Activated T-helper 1 cell treated with anti-CD3 and anti-CD28 coated beads, Interleukin-12 subunit alpha, Interleukin-12 subunit beta, Interleukin-2, Interleukin-4 antibody, amounts not matched to agents 30 ng/mL and 10 ng/mL and 1 ng/mL, durations not matched to agents 14 hours and 24 hours and 36 hours (primary cell): Measurements from ENCODE around the gene KRTAP5-4. TPM values are rescaled to one million over a fixed set of nuclear protein-coding genes. Genes with fewer than 3 reads are reported as not detected.
A peak's percentile ranks its signal among the peaks of the same experiment; 100 is the strongest.
"Not testable (repeated sequence)": the region's sequence is repeated elsewhere in the genome, so short reads cannot be mapped to it uniquely, and the experiment has no call there.

Experiments used
- DNase-seq: peaks from one replicate; pipeline ENCODE4 v3.0.0; 2021; ENCODE audit warnings: low spot score
- H3K27ac Mint-ChIP-seq: one replicate; pipeline ENCODE4 v1.8.0; 2021; ENCODE audit warnings: mild to moderate bottlenecking, mixed read lengths
- H3K27me3 Mint-ChIP-seq: one replicate; pipeline ENCODE4 v1.8.0; 2022; ENCODE audit warnings: mild to moderate bottlenecking, moderate library complexity, mixed read lengths; ENCODE audit not compliant: insufficient read depth
- H3K36me3 Mint-ChIP-seq: one replicate; pipeline ENCODE4 v1.8.0; 2021; ENCODE audit warnings: low read depth, mixed read lengths
- H3K4me1 Mint-ChIP-seq: one replicate; pipeline ENCODE4 v1.8.0; 2021; ENCODE audit warnings: low read depth, mixed read lengths
- H3K4me3 Mint-ChIP-seq: one replicate; pipeline ENCODE4 v1.8.0; 2021; ENCODE audit warnings: mild to moderate bottlenecking, moderate library complexity, mixed read lengths
- H3K9me3 Mint-ChIP-seq: one replicate; pipeline ENCODE4 v1.8.0; 2021; ENCODE audit warnings: mixed read lengths
- intact Hi-C: fragments of 100-400 bp; cut with micrococcal nuclease; formaldehyde crosslinking; loops from one replicate; pipeline ENCODE4 v1.15.1; 2024
- total RNA-seq: library from RNA; stranded (reverse); gene quantifications from 2 replicates; pipeline ENCODE4 v1.2.3, GENCODE V29; 2022

Gene KRTAP5-4
- total RNA-seq, 1 donor from 2014 or later, result not detected

DNA sequence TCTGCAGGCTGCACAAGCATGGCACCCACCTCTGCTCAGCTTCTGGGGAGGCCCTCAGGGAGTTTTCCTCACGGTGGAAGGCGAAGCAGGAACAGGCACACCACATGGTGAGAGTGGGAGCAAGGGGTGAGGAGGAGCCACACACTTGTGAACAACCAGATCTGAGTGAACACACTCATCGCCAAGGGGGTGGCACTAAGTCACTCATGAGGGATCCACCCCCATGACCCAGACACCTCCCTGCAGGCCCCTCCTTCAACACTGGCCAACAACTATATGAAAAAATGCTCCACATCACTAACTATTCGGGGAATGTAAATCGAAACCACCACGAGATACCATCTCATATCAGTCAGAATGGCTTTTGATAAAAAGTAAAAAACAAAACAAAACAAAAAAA, 23.1 kb downstream of the KRTAP5-4 start:
- intact Hi-C loops, result no loop called here
- no peak for DNase-seq
- Mint-ChIP-seq H3K27me3 (peaks cover 45% of the 10 kb centered on the region), H3K9me3 (no peaks in the 10 kb centered on the region), H3K36me3 (no peaks in the 10 kb centered on the region), H3K4me1 (no peaks in the 10 kb centered on the region), H3K4me3 (no peak overlapping the region), H3K27ac (no peak overlapping the region)

DNA sequence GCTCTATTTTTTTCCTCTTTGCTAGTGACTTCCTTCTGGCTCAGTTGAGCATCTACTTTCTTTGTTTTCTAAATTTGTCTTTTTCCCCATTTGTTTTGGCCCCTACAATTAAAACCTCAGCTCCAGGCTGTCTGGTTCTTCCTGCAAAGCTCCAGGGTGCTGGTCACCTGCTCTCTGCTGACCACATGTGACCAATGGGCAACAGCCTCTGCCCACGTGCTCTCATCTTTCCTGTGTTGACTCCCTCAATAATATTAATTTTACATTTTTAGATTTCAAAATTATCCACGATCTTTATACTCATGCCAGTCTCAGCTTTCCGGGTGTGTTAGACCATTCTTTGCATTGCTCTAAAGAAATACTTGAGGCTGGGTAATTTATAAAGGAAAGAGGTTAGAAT, 23.5 kb downstream of the KRTAP5-4 start:
- H3K9me3 Mint-ChIP-seq, H3K4me3 Mint-ChIP-seq, H3K36me3 Mint-ChIP-seq, H3K4me1 Mint-ChIP-seq, intact Hi-C loops, H3K27ac Mint-ChIP-seq, DNase-seq: not testable (repeated sequence)
- H3K27me3 Mint-ChIP-seq, result peaks cover 46% of the 10 kb centered on the region

DNA sequence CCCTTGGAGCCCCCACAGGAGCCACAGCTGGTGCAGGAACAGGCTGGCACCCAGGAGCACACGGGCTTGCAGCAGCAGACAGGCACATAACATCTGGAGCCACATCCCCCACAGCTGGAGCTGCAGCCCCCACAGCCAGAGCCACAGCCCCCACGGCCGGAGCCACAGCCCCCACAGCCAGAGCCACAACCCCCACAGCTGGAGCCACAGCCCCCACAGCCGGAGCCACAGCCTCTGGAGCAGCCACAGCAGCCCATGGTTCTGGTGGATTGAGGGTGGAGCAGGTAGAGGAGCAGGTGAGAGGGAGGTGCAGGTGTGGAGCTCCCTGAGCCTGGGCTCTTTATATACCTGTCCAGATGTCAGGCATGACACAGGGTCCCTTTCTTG, 24.0 kb downstream of the KRTAP5-4 start, which contains the start of gene KRTAP5-2:
KRTAP5-2 (minus strand) TSS at position 301 of the 387 bp plus-strand sequence; CDS start at position 257, 44 bp downstream.
- Mint-ChIP-seq H3K27me3 (peaks cover 46% of the 10 kb centered on the region), H3K4me3 (no peak within 1 kb of the TSS), H3K36me3 (no peaks in the 10 kb centered on the region), H3K9me3 (no peaks in the 10 kb centered on the region), H3K4me1 (no peaks in the 10 kb centered on the region), H3K27ac (no peak within 1 kb of the TSS)
- no peak for DNase-seq
- intact Hi-C loops, result no loop called here

DNA sequence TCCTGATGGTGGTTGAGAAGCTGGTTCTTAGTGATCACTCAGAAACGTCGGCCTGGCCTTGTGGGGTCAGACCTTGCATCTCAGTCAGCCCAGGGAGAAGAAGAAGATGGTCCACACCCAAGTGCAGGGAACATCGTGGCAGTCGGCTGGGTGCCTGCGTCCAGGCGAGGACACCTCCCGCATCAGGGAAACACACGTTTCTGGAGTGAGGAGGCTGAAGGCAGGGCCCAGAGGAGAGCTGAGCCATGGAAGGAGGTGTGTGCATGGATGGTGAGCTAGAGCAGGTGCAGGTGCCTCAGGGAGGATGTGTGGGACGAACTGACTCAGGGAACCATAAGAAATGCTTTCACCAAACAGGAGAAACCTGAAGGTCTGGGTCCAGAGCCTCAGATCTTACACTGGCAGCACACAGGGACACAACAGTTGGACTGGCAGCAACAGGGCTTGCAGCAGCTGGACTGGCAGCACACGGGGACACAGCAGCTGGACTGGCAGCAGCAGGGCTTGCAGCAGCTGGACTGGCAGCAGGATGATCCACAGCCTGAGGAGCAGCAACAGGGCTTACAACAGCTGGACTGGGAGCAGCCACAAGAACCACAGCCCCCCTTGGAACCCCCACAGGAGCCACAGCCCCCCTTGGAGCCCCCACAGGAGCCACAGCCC, 24.5 kb downstream of the KRTAP5-4 start:
- Mint-ChIP-seq H3K4me1 (no peaks in the 10 kb centered on the region), H3K27ac (no peak overlapping the region), H3K9me3 (no peaks in the 10 kb centered on the region), H3K27me3 (peaks cover 47% of the 10 kb centered on the region), H3K36me3 (no peaks in the 10 kb centered on the region), H3K4me3 (no peak overlapping the region)
- intact Hi-C loops, result no loop called here
- DNase-seq, result no peak

DNA sequence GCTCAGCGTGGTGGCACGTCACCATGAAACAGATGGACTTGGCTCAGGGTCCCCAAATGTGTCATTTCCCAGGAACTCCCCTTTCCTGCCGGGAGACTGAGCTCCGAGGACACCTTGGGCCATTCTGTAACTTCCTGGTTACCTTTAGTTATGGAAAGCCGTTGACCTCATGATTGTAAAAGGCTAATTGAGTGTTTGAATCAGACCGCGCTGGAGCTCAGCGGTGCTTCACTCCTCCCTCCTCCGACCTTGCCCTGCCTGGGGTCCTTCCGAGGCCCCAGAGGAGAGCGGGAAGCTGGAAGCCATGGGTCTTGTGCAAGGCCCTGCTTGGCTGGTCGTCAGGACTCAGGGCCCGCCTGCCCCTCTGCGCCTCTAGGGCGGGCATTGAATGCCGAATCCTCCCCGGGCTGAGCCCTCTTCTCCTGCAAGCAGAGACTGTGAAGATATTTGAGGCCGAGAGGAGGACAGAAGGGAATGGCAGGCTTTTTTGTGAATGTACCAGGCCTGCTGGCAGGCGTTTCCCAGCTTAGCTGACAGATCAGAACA, 25.3 kb downstream of the KRTAP5-4 start:
- H3K4me3 Mint-ChIP-seq, DNase-seq, H3K27ac Mint-ChIP-seq, H3K9me3 Mint-ChIP-seq, H3K4me1 Mint-ChIP-seq, intact Hi-C loops, H3K36me3 Mint-ChIP-seq: not testable (repeated sequence)
- peaks cover 48% of the 10 kb centered on the region for H3K27me3 Mint-ChIP-seq

DNA sequence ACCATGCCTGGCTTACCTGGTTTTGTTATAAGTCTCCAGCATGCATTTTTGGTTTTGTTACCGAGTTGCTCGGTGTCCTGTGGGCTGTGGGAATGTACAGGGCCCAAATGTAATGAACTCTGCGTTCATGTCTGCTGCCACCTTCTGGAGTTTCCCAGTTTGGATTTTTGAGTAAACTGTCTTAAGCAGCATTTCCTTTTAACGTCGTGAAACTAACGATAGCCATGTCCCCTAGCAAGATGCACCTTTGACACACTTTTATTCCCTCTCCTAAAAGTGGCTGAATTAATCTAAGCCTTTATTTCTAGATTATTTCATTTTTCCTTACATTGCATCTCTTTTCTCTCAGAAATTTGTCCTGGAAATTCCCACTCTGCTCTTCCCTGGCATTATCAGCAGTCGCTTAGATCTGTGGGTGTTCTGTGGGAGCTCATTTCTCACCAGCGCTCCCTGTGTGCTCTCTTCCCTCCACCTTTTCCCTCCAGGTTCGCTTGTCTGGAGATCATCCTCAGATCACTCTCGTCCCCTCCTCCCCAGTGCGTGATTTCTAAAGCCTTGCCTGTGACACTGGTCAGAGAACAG, 25.9 kb downstream of the KRTAP5-4 start:
- peaks cover 48% of the 10 kb centered on the region for H3K27me3 Mint-ChIP-seq
- H3K9me3 Mint-ChIP-seq, H3K36me3 Mint-ChIP-seq, H3K27ac Mint-ChIP-seq, DNase-seq, H3K4me1 Mint-ChIP-seq, intact Hi-C loops, H3K4me3 Mint-ChIP-seq: not testable (repeated sequence)

DNA sequence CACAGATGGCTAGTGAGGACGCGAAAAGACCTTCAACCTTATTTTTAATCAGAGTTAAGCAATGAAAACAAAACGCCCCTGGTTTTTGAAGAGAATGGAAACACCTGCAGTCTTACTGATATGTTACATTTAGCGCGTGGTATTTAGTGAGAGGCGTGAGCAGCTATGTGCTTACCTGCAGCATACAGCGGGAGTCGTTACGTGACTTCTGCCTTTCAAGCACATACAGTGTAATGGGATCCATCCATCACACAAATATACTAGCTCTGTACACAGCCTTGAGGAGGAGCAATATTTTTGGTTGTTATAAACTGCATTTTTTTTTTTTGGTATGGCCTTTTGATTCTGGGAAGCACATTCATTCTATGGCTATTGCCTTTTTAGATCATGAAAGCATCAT, 29.3 kb downstream of the KRTAP5-4 start:
- intact Hi-C loops, result no loop called here
- H3K27me3 Mint-ChIP-seq, result peaks cover 27% of the 10 kb centered on the region
- no peak overlapping the region for H3K4me3 Mint-ChIP-seq
- H3K4me1 Mint-ChIP-seq, result peaks cover 6% of the 10 kb centered on the region
- no peak overlapping the region for H3K27ac Mint-ChIP-seq
- H3K9me3 Mint-ChIP-seq, result peaks cover 5% of the 10 kb centered on the region
- no peak for DNase-seq
- no peaks in the 10 kb centered on the region for H3K36me3 Mint-ChIP-seq

DNA sequence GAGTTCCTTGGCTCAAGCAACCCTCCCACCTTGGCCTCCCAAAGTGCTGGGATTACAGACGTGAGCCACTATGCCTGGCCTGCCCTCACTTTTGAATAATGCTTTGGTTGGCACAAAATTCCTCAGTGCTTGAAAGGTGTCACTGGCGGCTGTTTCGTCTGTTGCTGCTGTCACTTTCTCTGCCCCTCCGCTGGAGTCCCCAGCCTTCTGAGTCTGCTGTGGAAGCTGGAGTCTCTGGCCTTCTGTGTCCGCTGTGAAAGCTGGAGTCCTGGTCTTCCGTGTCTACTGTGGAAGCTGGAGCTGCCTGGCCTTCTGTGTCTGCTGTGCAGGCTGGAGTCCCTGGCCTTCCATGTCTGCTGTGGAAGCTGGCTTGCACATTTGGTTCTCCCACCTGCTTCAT, 31.9 kb downstream of the KRTAP5-4 start:
- Mint-ChIP-seq H3K9me3 (peaks cover 5% of the 10 kb centered on the region), H3K36me3 (no peaks in the 10 kb centered on the region), H3K4me3 (no peak overlapping the region), H3K4me1 (peaks cover 6% of the 10 kb centered on the region), H3K27me3 (peaks cover 18% of the 10 kb centered on the region), H3K27ac (peak overlapping the region; percentile 23)
- intact Hi-C loops, result no loop called here
- no peak for DNase-seq

DNA sequence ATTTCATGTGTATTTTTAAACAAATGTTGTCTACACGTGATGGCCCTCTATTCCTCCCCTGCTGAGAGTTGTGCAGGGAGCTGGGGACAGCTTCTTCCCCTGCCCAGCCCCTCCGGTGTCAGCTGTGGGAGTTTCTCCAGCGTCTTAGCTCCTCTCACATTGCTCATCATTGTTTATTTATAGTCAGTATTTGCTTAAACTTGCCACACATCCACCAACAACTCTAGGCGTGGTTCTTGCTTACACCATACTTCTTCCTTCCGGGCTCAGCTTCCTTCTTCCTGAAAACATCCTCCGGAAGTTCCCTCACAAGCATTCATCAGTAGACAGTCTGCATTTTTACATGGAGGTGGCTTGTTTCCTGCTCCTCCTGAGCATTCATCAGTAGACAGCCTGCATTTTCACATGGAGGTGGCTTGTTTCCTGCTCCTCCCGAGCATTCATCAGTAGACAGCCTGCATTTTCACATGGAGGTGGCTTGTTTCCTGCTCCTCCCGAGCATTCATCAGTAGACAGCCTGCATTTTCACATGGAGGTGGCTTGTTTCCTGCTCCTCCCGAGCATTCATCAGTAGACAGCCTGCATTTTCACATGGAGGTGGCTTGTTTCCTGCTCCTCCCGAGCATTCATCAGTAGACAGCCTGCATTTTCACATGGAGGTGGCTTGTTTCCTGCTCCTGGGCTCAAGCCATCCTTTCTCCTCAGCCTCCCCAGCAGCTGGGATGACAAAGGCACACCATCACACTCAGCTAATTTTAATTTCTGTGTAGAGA, 32.6 kb downstream of the KRTAP5-4 start:
- H3K9me3 Mint-ChIP-seq, DNase-seq, intact Hi-C loops, H3K4me1 Mint-ChIP-seq, H3K36me3 Mint-ChIP-seq: not testable (repeated sequence)
- H3K27me3 Mint-ChIP-seq, result peaks cover 12% of the 10 kb centered on the region
- peak overlapping the region; percentile 2 for H3K27ac Mint-ChIP-seq
- H3K4me3 Mint-ChIP-seq, result peak overlapping the region; percentile 3

DNA sequence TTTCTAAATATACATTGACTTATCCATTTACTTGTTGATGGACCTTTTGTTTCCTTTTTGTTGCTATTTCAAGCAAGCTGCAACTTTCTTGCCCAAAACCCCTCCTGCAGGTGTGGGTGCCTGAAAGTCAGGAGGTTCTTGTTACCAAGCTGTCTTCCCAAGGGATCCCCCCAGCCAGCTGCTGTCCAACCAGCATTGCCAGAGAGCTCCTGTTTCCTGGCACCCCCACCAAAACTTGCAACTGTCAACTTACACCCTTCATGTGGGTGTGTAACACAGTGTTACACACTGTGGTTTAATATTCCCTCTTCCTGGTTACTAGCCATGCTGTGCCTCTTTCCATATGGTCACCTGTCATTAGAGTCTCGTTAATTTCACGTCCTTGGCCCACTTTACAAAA, 35.2 kb downstream of the KRTAP5-4 start:
- Mint-ChIP-seq H3K27ac (no peak overlapping the region), H3K4me1 (peaks cover 6% of the 10 kb centered on the region), H3K4me3 (no peak overlapping the region), H3K36me3 (no peaks in the 10 kb centered on the region), H3K27me3 (no peaks in the 10 kb centered on the region), H3K9me3 (peaks cover 5% of the 10 kb centered on the region)
- no peak for DNase-seq
- intact Hi-C loops, result no loop called here

DNA sequence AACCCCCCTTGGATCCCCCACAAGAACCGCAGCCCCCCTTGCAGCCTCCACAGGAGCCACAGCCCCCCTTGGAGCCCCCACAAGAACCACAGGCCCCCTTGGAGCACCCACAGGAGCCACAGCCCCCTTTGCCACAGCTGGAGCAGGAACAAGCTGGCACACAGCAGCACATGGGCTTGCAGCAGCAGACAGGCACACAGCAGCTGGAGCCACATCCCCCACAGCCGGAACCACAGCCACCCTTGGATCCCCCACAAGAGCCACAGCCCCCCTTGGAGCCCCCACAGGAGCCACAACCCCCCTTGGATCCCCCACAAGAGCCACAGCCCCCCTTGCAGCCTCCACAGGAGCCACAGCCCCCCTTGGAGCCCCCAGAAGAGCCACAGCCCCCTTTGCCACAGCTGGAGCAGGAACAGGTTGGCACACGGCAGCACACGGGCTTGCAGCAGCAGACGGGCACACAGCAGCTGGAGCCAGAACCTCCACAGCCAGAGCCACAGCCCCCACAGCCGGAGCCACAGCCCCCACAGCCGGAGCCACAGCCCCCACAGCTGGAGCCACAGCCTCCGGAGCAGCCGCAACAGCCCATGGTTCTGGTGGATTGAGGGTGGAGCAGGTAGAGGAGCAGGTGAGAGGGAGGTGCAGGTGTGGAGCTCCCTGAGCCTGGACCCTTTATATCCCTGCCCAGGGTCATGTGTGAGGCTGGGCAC, 37.1 kb downstream of the KRTAP5-4 start, which contains the start of gene KRTAP5-1:
KRTAP5-1 (minus strand) TSS at position 623 of the 710 bp plus-strand sequence; CDS start at position 589, 34 bp downstream.
- H3K27me3 Mint-ChIP-seq, H3K27ac Mint-ChIP-seq, H3K9me3 Mint-ChIP-seq, DNase-seq, intact Hi-C loops, H3K4me1 Mint-ChIP-seq, H3K36me3 Mint-ChIP-seq, H3K4me3 Mint-ChIP-seq: not testable (repeated sequence)

DNA sequence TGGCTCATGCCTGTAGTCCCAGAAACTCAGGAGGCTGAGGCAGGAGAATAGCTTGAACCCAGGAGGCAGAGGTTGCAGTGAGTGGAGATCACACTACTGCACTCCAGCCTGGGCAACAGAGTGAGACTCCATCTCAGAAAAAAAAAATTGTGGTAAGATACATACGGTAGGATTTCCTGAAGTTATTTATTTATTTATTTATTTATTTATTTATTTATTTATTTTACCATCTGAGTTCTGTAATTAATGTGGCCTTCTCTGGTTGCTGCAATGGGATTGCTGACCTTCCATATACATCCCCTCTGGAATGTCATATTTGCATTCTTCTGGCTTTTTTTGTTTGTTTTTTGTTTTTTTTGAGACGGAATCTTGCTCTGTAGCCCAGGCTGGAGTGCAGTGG, 39.0 kb downstream of the KRTAP5-4 start:
- DNase-seq, H3K36me3 Mint-ChIP-seq, H3K4me1 Mint-ChIP-seq, H3K27me3 Mint-ChIP-seq, H3K4me3 Mint-ChIP-seq, H3K9me3 Mint-ChIP-seq, H3K27ac Mint-ChIP-seq, intact Hi-C loops: not testable (repeated sequence)
